ENCODE data around the gene AWAT2. TPM values are rescaled to one million over a fixed set of nuclear protein-coding genes. Genes with fewer than 3 reads are reported as not detected.
A peak's percentile ranks its signal among the peaks of the same experiment; 100 is the strongest.

AWAT2 gene
- total and polyA plus RNA-seq, 9 of the 15 experiments (the other 6 are each of a cell fraction or from before 2014, with no cell fraction given): not detected

- TF ChIP-seq, protein P1, sequence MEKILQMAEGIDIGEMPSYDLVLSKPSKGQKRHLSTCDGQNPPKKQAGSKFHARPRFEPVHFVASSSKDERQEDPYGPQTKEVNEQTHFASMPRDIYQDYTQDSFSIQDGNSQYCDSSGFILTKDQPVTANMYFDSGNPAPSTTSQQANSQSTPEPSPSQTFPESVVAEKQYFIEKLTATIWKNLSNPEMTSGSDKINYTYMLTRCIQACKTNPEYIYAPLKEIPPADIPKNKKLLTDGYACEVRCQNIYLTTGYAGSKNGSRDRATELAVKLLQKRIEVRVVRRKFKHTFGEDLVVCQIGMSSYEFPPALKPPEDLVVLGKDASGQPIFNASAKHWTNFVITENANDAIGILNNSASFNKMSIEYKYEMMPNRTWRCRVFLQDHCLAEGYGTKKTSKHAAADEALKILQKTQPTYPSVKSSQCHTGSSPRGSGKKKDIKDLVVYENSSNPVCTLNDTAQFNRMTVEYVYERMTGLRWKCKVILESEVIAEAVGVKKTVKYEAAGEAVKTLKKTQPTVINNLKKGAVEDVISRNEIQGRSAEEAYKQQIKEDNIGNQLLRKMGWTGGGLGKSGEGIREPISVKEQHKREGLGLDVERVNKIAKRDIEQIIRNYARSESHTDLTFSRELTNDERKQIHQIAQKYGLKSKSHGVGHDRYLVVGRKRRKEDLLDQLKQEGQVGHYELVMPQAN (IDR thresholded peaks at IDR 0.05; ENCODE audit: borderline replicate concordance): no peak
- TF ChIP-seq SREBF1 (IDR thresholded peaks at IDR 0.05; ENCODE audit: borderline replicate concordance, low read depth, low read length) (no peak), SP2 (IDR thresholded peaks at IDR 0.05; ENCODE audit: extremely low read depth, low read depth, low read length, poor library complexity, severe bottlenecking) (no peak)
Measured at GRCh38 chrX:70044541-70045245, 5.0 kb downstream of the AWAT2 start (continued).

- no peak overlapping the region for H3K27ac ChIP-seq (ENCODE audit: extremely low read depth, low read depth, low read length)
- CTCF ChIA-PET (ENCODE audit: low intra/inter-chr PET ratio): no interaction called here
- H3K4me1 ChIP-seq (replicated peaks in 1 of 2; ENCODE audit: control insufficient read depth in 2 of 2, insufficient read depth in 2 of 2, low read length in 2 of 2): no peaks in the 10 kb centered on the region; a peak in 1 of 5 replicates
- intact Hi-C loops (cut with micrococcal nuclease) (no loop called here), in situ Hi-C loops (cut with MboI) (loop anchor here (25.0 kb wide), 1 partner anchor 506 kb away; no protein-coding TSS in a partner anchor)
- ATAC-seq (no peak), DNase-seq (ENCODE audit: extremely low read depth in 1 of 4, low spot score in 3 of 4) (no peak), FAIRE-seq (no peak)
- H3K36me3 ChIP-seq (ENCODE audit: control insufficient read depth, insufficient read depth, low read length): no peaks in the 10 kb centered on the region
- H4K20me1 ChIP-seq (replicated peaks; ENCODE audit: control insufficient read depth, insufficient read depth, low read length): no peaks in the 10 kb centered on the region; the same call in 1 of the 2 replicates
- no peak overlapping the region for H3K4me3 ChIP-seq
- no peaks in the 10 kb centered on the region for H3K9me1 ChIP-seq (ENCODE audit: control insufficient read depth, insufficient read depth, low read length)
- H3K4me2 ChIP-seq (ENCODE audit: insufficient read depth, low read length): no peak overlapping the region
- 20% methylated on average over 4 of the region's 9 CpGs for WGBS (ENCODE audit: insufficient coverage, low coverage, missing lambda C conversion rate)
- no peaks in the 10 kb centered on the region for H3K9me3 ChIP-seq (replicated peaks; ENCODE audit: control insufficient read depth, insufficient read depth, low read depth, low read length)
- H3K27me3 ChIP-seq (ENCODE audit: control insufficient read depth in 2 of 2, insufficient read depth in 2 of 2, low read length in 2 of 2): peaks cover 0 to 10% of the 10 kb centered on the region in 2 experiments; a peak in 1 of 5 replicates
- H3K9ac ChIP-seq (ENCODE audit: insufficient read depth in 1 of 2, low read depth in 2 of 2, low read length in 2 of 2): no peak overlapping the region
- no peak overlapping the region for H2AFZ ChIP-seq (ENCODE audit: low read depth, low read length)
- no TSS peak for BruUV-seq (replicated peaks)
- no peaks in the 10 kb centered on the region for H3K79me2 ChIP-seq (ENCODE audit: control insufficient read depth, insufficient read depth, low read length)
- POLR2A ChIA-PET: no interaction called here
- TF ChIP-seq ZNF583 (CRISPR knock-in tag; IDR thresholded peaks at IDR 0.05) (no peak), CTCF (IDR thresholded peaks at IDR 0.05 in 2 of 3, conservative IDR thresholded peaks at IDR 0.05 in 1 of 3; ENCODE audit: insufficient read depth in 2 of 3, low read depth in 1 of 3, low read length in 3 of 3) (peak in 1 of 3 experiments; percentile 13; a peak in 1 of 6 replicates)
Measured at GRCh38 chrX:70043685-70044084, 6.1 kb downstream of the AWAT2 start.
